OCI-LY7 (cell line): Measurements from ENCODE around the gene BMAL1.

Source experiments
- CTCF ChIP-seq: fragments of 200-600 bp; sonication (generic); conservative IDR thresholded peaks from 2 replicates; pipeline ENCODE4 v1.5.1; 2014; ENCODE audit warnings: mild to moderate bottlenecking, antibody characterized with exemption, low read length, moderate library complexity, mixed read lengths
- EZH2phosphoT487 ChIP-seq: fragments of 200-600 bp; sonication (generic); IDR thresholded peaks from 2 replicates; pipeline ENCODE4 v1.6.1; 2018; ENCODE audit warnings: low read depth, borderline replicate concordance, mild to moderate bottlenecking, mixed run types, antibody characterized with exemption, low read length, moderate library complexity, mixed read lengths

GRCh38 chr11:13336246-13336878 lies 58.8 kb downstream of the BMAL1 start:
- TF ChIP-seq CTCF (no peak), EZH2phosphoT487 (no peak)
